GM18861 (cell line): Measurements from ENCODE around the gene GJA10.

Source experiments
- ATAC-seq: cut with Tn5 transposase; IDR thresholded peaks from one replicate; pipeline ENCODE4 v1.9.1; 2021; ENCODE audit not compliant: unreplicated experiment

GJA10 gene

GRCh38 chr6:89942601-89943000 is 48.3 kb downstream of the GJA10 start:
- no peak for ATAC-seq

GRCh38 chr6:89944181-89944755 is 50.0 kb downstream of the GJA10 start:
- no peak for ATAC-seq

GRCh38 chr6:89944826-89945407 is 50.6 kb downstream of the GJA10 start:
- ATAC-seq: no peak
